Astrocyte of the cerebellum (primary cell): ENCODE results near the gene MATCAP1.

Source experiments
- DNase-seq: peaks from one replicate; pipeline ENCODE4 v3.0.0-alpha.2; 2011; ENCODE audit warnings: low read depth
- H3K4me3 ChIP-seq: 2 replicates; pipeline ENCODE4 v1.5.1; 2011; ENCODE audit warnings: mild to moderate bottlenecking, low read depth, low read length, moderate library complexity
- in situ Hi-C: cut with HindIII; loops from 2 replicates; pipeline ENCODE4 v1.10.0; 2017; ENCODE audit warnings: low sequenced_read_pairs
- TF ChIP-seq, protein P1 (sequence below): IDR thresholded peaks from 2 replicates; pipeline ENCODE4 v1.5.1; 2012; ENCODE audit warnings: low read length, low read depth, moderate library complexity, mild to moderate bottlenecking; ENCODE audit errors: missing control alignments

MATCAP1 gene

GRCh38 chr16:67196881-67197280 lies 13.1 kb upstream of the MATCAP1 start:
- no peak for DNase-seq
- no peak overlapping the region for H3K4me3 ChIP-seq
- TF ChIP-seq, protein P1, sequence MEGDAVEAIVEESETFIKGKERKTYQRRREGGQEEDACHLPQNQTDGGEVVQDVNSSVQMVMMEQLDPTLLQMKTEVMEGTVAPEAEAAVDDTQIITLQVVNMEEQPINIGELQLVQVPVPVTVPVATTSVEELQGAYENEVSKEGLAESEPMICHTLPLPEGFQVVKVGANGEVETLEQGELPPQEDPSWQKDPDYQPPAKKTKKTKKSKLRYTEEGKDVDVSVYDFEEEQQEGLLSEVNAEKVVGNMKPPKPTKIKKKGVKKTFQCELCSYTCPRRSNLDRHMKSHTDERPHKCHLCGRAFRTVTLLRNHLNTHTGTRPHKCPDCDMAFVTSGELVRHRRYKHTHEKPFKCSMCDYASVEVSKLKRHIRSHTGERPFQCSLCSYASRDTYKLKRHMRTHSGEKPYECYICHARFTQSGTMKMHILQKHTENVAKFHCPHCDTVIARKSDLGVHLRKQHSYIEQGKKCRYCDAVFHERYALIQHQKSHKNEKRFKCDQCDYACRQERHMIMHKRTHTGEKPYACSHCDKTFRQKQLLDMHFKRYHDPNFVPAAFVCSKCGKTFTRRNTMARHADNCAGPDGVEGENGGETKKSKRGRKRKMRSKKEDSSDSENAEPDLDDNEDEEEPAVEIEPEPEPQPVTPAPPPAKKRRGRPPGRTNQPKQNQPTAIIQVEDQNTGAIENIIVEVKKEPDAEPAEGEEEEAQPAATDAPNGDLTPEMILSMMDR, result no peak
- in situ Hi-C loops, result no loop called here

- DNase-seq, result no peak
- in situ Hi-C loops, result no loop called here
- TF ChIP-seq, protein P1, result no peak
- H3K4me3 ChIP-seq, result no peak overlapping the region
Observed at GRCh38 chr16:67195676-67196075, 11.9 kb upstream of the MATCAP1 start.

DNA sequence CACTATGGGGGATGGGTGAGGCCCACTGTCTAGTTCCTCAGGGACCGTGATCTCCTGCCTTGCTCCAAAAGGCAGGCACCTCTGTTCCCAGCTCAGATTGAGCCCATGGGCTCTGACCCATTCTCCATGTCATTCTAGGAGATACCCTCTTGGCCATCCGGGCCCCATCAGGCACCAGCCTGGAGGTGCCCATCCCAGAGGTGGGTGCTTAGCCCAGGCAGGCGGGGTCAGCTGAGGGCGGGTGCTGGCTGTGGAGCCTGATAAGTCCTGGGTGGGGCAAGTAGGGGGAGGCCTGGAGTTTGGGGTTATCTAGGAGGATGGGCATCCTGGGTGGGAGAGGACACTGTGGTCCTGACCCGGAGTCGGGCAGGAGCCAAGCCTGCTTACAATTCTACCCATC lies 10.5 kb upstream of the MATCAP1 start:
- in situ Hi-C loops, result no loop called here

GRCh38 chr16:67193536-67193935 lies 9.8 kb upstream of the MATCAP1 start:
- no peak overlapping the region for H3K4me3 ChIP-seq
- TF ChIP-seq, protein P1, result no peak
- DNase-seq, result no peak
- in situ Hi-C loops, result no loop called here

More for the DNA sequence above, 10.5 kb upstream of the MATCAP1 start:
- TF ChIP-seq, protein P1, result no peak
- no peak overlapping the region for H3K4me3 ChIP-seq
- DNase-seq, result no peak

DNA sequence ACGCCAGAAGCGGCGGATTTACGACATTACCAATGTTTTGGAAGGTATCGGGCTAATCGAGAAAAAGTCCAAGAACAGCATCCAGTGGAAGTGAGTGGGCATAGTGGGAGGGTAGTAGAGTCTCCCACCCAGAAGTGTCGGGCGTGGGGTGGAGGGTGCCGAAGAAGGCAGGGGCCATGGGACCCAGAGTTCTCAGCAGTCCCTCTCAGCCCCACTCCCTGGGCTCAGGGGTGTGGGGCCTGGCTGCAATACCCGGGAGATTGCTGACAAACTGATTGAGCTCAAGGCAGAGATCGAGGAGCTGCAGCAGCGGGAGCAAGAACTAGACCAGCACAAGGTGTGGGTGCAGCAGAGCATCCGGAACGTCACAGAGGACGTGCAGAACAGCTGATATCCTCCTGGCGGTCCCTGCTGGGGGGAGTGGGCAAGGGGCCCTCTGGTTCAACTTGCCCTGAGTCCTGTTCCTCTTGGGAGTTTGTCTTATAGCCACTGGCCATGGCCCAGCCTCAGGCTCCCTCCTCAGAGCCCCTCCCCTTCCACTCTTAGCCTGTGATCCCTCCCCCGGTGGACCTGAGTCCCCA lies 9.1 kb upstream of the MATCAP1 start:
- peak overlapping the region; percentile 96 for H3K4me3 ChIP-seq
- TF ChIP-seq, protein P1, result no peak
- in situ Hi-C loops, result no loop called here
- no peak for DNase-seq

GRCh38 chr16:67191995-67192681 lies 8.4 kb upstream of the MATCAP1 start, which contains the start of gene E2F4:
TSS of gene E2F4 (plus strand) at chr16:67192155. CDS start at chr16:67192228, 73 bp downstream.
- in situ Hi-C loops, result no loop called here

More at GRCh38 chr16:67191995-67192681, 8.4 kb upstream of the MATCAP1 start, which contains the start of gene E2F4:
- TF ChIP-seq, protein P1, result no peak
- peak; percentile 83 for DNase-seq
- peak within 1 kb of the TSS; percentile 96 for H3K4me3 ChIP-seq
